ENCODE measurements around the gene CNTNAP2. TPM values are rescaled to one million over a fixed set of nuclear protein-coding genes. Genes with fewer than 3 reads are reported as not detected.
"Not testable (repeated sequence)": the region's sequence is repeated elsewhere in the genome, so short reads cannot be mapped to it uniquely, and the experiment has no call there.

Gene CNTNAP2
- total RNA-seq, 6 experiments from 2014 or later: 0.07 to 0.13 (median 0.12) TPM; not detected in 3

DNA sequence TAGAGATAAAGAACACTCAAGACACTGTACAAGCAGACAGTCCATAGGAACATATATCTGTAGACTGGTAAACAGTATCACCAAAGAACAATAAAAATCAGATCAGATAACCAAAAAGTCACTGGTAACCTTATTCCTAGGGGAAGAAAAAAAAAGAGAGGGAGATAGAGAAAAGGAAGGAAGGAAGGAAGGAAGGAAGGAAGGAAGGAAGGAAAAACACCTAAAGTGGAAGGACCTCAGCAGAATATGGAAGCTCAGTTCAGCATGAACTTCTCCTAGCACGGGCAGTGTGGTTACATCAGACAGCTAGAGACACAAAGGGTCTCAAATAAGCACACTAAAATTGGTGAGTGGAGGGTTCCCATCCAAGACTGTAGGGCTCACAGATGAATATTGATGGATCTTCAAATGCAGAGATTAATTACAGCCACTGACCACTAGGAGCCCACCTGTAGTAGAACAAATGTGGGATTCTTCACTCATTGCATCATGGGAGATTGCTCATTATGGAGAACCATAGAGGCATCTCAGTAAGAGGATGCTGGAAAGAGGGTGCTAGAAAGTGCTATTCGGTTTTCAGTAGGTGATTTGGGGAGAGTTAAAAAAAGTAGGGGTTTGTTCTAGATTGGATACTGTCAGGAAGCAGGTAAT is 2180.5 kb downstream of the CNTNAP2 start:
- H3K36me3 Mint-ChIP-seq (ENCODE audit: low read depth): no peaks in the 10 kb centered on the region
- H3K4me3 Mint-ChIP-seq: no peak overlapping the region
- DNase-seq: no peak
- TF ChIP-seq, protein P1, sequence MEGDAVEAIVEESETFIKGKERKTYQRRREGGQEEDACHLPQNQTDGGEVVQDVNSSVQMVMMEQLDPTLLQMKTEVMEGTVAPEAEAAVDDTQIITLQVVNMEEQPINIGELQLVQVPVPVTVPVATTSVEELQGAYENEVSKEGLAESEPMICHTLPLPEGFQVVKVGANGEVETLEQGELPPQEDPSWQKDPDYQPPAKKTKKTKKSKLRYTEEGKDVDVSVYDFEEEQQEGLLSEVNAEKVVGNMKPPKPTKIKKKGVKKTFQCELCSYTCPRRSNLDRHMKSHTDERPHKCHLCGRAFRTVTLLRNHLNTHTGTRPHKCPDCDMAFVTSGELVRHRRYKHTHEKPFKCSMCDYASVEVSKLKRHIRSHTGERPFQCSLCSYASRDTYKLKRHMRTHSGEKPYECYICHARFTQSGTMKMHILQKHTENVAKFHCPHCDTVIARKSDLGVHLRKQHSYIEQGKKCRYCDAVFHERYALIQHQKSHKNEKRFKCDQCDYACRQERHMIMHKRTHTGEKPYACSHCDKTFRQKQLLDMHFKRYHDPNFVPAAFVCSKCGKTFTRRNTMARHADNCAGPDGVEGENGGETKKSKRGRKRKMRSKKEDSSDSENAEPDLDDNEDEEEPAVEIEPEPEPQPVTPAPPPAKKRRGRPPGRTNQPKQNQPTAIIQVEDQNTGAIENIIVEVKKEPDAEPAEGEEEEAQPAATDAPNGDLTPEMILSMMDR (IDR thresholded peaks at IDR 0.05): no peak
- peaks cover 29% of the 10 kb centered on the region for H3K9me3 Mint-ChIP-seq
- H3K27ac Mint-ChIP-seq: no peak overlapping the region
- no peaks in the 10 kb centered on the region; the same call in 1 of the 2 replicates for H3K27me3 Mint-ChIP-seq (ENCODE audit: insufficient read depth)
- no peaks in the 10 kb centered on the region for H3K4me1 Mint-ChIP-seq (ENCODE audit: low read depth)

DNA sequence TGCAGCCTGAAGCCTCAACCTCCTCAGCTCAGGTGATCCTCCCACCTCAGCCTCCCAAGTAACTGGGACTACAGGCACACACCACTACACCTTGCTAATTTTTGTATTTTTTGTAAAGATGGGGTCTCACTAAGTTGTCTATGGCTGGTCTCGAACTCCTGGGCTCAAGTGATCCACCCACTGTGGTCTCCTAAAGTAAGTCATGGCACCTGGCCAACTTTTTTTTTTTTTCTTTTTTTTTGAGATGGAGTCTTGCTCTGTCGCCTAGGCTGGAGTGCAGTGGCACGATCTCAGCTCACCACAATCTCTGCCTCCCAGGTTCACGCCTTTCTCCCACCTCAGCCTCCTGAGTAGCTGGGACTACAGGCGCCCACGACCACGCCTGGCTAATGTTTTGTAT is 2182.2 kb downstream of the CNTNAP2 start:
- H3K4me3 Mint-ChIP-seq; H3K27ac Mint-ChIP-seq; DNase-seq; H3K27me3 Mint-ChIP-seq (ENCODE audit: insufficient read depth); H3K36me3 Mint-ChIP-seq (ENCODE audit: low read depth); H3K4me1 Mint-ChIP-seq (ENCODE audit: low read depth): not testable (repeated sequence)
- peaks cover 29% of the 10 kb centered on the region for H3K9me3 Mint-ChIP-seq

DNA sequence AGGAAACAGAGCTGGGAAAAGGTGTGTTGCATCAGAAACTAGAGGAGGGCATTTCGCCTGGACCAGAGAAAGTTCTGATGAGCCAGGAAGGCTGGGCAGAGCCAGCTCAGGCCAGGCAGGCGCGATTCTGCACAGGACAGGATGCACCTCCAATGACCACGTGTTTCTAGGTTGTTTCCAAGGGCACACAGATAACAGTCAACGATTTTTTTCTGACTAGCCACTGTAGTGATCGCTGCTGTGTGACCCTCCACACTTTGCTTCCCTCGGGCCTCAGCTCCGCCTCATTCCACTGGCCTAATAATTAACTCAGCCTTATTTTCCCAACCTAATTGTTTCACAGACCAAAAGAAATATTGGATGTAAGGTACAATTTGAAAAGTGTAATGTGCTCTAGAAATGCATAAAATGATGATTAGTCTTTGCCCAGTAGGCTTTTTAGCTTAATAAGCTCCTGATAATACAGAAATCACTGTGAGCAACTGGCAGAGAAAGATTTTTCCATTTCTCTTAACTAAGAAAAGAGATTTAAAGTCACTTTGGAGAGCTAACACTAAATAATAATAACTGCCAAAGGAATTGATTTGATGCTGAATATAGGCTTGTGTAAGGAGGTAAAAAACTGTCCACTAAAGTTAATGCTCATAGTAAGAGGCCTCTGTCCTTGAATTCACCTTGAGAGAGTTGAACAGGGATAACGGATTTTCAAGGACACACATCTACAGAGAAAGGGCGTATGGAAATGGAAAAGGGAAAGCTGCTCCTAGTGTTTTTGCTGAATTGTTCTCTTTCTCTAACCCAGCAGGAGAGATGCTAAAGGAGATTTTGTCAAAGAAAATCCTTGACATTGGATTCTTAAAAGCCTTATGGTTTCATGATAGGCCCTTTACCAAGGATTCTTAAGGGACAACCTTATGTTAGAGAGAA is 2183.0 kb downstream of the CNTNAP2 start:
- Mint-ChIP-seq H3K27ac (no peak overlapping the region), H3K36me3 (ENCODE audit: low read depth) (no peaks in the 10 kb centered on the region), H3K4me3 (no peak overlapping the region), H3K27me3 (ENCODE audit: insufficient read depth) (no peaks in the 10 kb centered on the region; the same call in 1 of the 2 replicates), H3K4me1 (ENCODE audit: low read depth) (no peaks in the 10 kb centered on the region), H3K9me3 (peaks cover 29% of the 10 kb centered on the region)
- no peak for DNase-seq
- TF ChIP-seq, protein P1 (IDR thresholded peaks at IDR 0.05): no peak

DNA sequence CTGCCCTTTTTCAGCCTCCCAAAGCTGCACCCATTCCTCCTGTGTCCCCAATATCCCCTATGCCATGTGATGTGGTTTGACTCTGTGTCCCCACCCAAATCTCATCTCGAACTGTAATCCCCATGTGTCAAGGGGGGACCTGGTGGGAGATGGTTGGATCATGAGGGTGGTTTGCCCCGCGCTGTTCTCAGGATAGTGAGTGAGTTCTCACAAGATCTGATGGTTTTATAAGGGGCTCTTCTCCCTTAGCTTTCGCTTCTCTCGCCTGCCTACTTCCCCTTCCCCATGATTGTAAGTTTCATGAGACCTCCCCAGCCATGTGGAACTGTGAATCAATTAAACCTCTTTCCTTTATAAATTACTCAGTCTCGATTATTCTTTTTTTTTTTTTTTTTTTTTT is 2185.8 kb downstream of the CNTNAP2 start:
- H3K27me3 Mint-ChIP-seq (ENCODE audit: insufficient read depth); DNase-seq; H3K4me1 Mint-ChIP-seq (ENCODE audit: low read depth); H3K36me3 Mint-ChIP-seq (ENCODE audit: low read depth); H3K27ac Mint-ChIP-seq; H3K4me3 Mint-ChIP-seq: not testable (repeated sequence)
- peaks cover 32% of the 10 kb centered on the region for H3K9me3 Mint-ChIP-seq

DNA sequence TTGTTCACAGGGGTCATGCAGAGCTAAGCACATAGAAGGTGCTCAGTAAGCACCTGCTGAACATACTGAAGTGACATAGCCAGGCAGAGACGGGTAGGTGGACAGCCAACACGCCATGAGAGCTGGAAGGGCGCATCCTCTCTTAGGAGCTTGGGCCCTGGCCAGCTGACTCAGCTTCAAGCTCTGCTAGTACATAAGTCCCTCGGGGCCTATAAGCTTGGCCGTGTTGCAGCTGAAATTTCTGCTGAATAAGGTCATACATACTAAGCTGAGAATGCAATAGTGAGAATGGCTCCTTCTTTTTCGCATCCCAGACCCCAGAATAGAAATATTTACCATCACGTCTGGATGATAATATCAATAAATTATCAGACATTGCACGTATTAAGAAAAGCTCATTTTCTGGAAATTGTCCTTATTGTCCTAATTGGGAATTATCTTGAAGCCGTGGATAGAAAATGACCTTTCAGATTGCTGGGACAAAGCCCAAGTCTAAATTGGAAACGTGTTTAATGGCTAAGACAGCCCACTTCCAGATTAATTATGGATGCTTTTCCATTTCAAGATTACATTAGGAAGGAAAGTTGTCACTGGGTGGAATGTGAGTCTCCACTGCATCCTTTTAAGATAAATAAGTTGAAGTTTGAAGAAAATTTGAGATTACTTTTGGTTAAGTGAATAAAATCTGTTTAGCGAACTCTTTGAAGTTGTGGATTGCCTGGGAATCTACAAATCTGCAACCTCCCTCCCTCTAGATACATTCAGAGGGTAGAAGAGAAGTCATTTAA is 2186.9 kb downstream of the CNTNAP2 start:
- Mint-ChIP-seq H3K27ac (no peak overlapping the region), H3K27me3 (ENCODE audit: insufficient read depth) (peaks cover 5% of the 10 kb centered on the region; the same call in 1 of the 2 replicates), H3K4me3 (no peak overlapping the region), H3K4me1 (ENCODE audit: low read depth) (no peaks in the 10 kb centered on the region), H3K9me3 (peaks cover 24% of the 10 kb centered on the region), H3K36me3 (ENCODE audit: low read depth) (no peaks in the 10 kb centered on the region)
- TF ChIP-seq, protein P1 (IDR thresholded peaks at IDR 0.05): no peak
- DNase-seq: peak; percentile 15

DNA sequence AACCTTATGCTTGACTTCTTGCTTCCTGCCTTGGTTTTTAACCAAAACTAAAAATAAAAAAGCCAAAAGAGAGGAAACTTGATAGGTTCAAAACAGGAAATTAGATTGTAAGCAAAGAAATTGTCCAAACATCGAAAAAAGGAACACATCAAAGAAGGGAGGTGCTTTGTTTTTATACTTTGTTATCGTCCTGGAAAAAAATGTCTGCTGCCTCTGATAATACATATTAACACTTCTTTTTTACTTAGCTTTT is 2187.4 kb downstream of the CNTNAP2 start:
- peaks cover 24% of the 10 kb centered on the region for H3K9me3 Mint-ChIP-seq
- DNase-seq: no peak
- no peaks in the 10 kb centered on the region for H3K4me1 Mint-ChIP-seq (ENCODE audit: low read depth)
- H3K4me3 Mint-ChIP-seq: no peak overlapping the region
- H3K27me3 Mint-ChIP-seq (ENCODE audit: insufficient read depth): peaks cover 5% of the 10 kb centered on the region; the same call in 1 of the 2 replicates
- TF ChIP-seq, protein P1 (IDR thresholded peaks at IDR 0.05): no peak
- no peak overlapping the region for H3K27ac Mint-ChIP-seq
- H3K36me3 Mint-ChIP-seq (ENCODE audit: low read depth): no peaks in the 10 kb centered on the region

Data from HFFc6 (cell line).